WTC11 (cell line): ENCODE measurements around the gene PELI3. TPM values are rescaled to one million over a fixed set of nuclear protein-coding genes. Genes with fewer than 3 reads are reported as not detected.

Source experiments
- ATAC-seq: fragments of 200-7000 bp; cut with Tn5 transposase; 2 replicates; pipeline ENCODE4 v1.10.0; 2021; ENCODE audit warnings: mild to moderate bottlenecking, moderate library complexity
- Bru-seq: library from RNA; stranded (reverse); fragments of 400-500 nt; gene quantifications from one replicate; lab custom pipeline; 2021; lab: Mats Ljungman, UMichigan
- CTCF ChIA-PET: fragments of 300-600 bp; sonication (Branson Sonifier 250); formaldehyde crosslinking; loops from one replicate; lab custom pipeline; 2021; ENCODE audit warnings: antibody characterized with exemption; lab: Charles Lee
- POLR2A ChIA-PET: fragments of 350-600 bp; sonication (Branson Sonifier 250); formaldehyde crosslinking; loops from one replicate; lab custom pipeline; 2021; ENCODE audit warnings: antibody characterized with exemption; lab: Charles Lee
- DNase-seq: peaks from one replicate; pipeline ENCODE4 v3.0.0; 2021; ENCODE audit warnings: low spot score
- H3K27ac Mint-ChIP-seq: 2 replicates; pipeline ENCODE4 v1.8.0; 2021; ENCODE audit warnings: mixed read lengths
- H3K27me3 Mint-ChIP-seq: 2 replicates; pipeline ENCODE4 v1.8.0; 2021; ENCODE audit warnings: low read depth, mild to moderate bottlenecking, moderate library complexity, mixed read lengths
- H3K36me3 Mint-ChIP-seq: 2 replicates; pipeline ENCODE4 v1.8.0; 2021; ENCODE audit warnings: mixed read lengths
- H3K4me1 Mint-ChIP-seq: 2 replicates; pipeline ENCODE4 v1.8.0; 2022; ENCODE audit warnings: mixed read lengths
- H3K4me3 Mint-ChIP-seq: 2 replicates; pipeline ENCODE4 v1.8.0; 2021; ENCODE audit warnings: mild to moderate bottlenecking, moderate library complexity, mixed read lengths
- H3K9me3 Mint-ChIP-seq: 2 replicates; pipeline ENCODE4 v1.8.0; 2021; ENCODE audit warnings: mixed read lengths
- ARID4B ChIP-seq: sonication (generic); formaldehyde crosslinking; IDR thresholded peaks from 2 replicates; pipeline ENCODE4 v1.8.0; 2023; ENCODE audit warnings: missing genetic modification reagents, mild to moderate bottlenecking, borderline replicate concordance
- ATF3 ChIP-seq: sonication (generic); formaldehyde crosslinking; conservative IDR thresholded peaks from 2 replicates; pipeline ENCODE4 v1.8.1; 2022; ENCODE audit warnings: mild to moderate bottlenecking, missing genetic modification reagents
- E2F1 ChIP-seq: sonication (generic); formaldehyde crosslinking; IDR thresholded peaks from 2 replicates; pipeline ENCODE4 v1.8.0; 2022; ENCODE audit warnings: mild to moderate bottlenecking, missing genetic modification reagents
- ETV6 ChIP-seq: sonication (generic); formaldehyde crosslinking; IDR thresholded peaks from 2 replicates; pipeline ENCODE4 v1.8.1; 2022; ENCODE audit warnings: mild to moderate bottlenecking, missing genetic modification reagents
- FOXP1 ChIP-seq: sonication (generic); formaldehyde crosslinking; IDR thresholded peaks from 2 replicates; pipeline ENCODE4 v1.8.0; 2022; ENCODE audit warnings: missing genetic modification reagents, mild to moderate bottlenecking, moderate library complexity, borderline replicate concordance
- FOXP4 ChIP-seq: sonication (generic); formaldehyde crosslinking; IDR thresholded peaks from 2 replicates; pipeline ENCODE4 v1.8.0; 2022; ENCODE audit warnings: mild to moderate bottlenecking, missing genetic modification reagents
- IRF1 ChIP-seq: sonication (generic); formaldehyde crosslinking; IDR thresholded peaks from 2 replicates; pipeline ENCODE4 v1.8.0; 2023; ENCODE audit warnings: missing genetic modification reagents
- JAZF1 ChIP-seq: fragments of 250-450 bp; sonication (Bioruptor Pico); IDR thresholded peaks from 2 replicates; pipeline ENCODE4 v1.9.0; 2021; ENCODE audit warnings: moderate library complexity, mild to moderate bottlenecking, inconsistent platforms
- JUN ChIP-seq: sonication (generic); formaldehyde crosslinking; IDR thresholded peaks from 2 replicates; pipeline ENCODE4 v1.8.0; 2023; ENCODE audit warnings: mild to moderate bottlenecking, missing genetic modification reagents
- MAX ChIP-seq: sonication (generic); formaldehyde crosslinking; IDR thresholded peaks from 2 replicates; pipeline ENCODE4 v1.8.0; 2022; ENCODE audit warnings: mild to moderate bottlenecking, missing genetic modification reagents
- MYBL2 ChIP-seq: sonication (generic); formaldehyde crosslinking; IDR thresholded peaks from 2 replicates; pipeline ENCODE4 v1.8.1; 2023; ENCODE audit warnings: mild to moderate bottlenecking, moderate library complexity, missing genetic modification reagents
- NFYB ChIP-seq: sonication (generic); formaldehyde crosslinking; conservative IDR thresholded peaks from 2 replicates; pipeline ENCODE4 v1.8.0; 2022; ENCODE audit warnings: low read depth, missing genetic modification reagents
- NR1H2 ChIP-seq: sonication (generic); formaldehyde crosslinking; IDR thresholded peaks from 2 replicates; pipeline ENCODE4 v1.9.0; 2021; ENCODE audit warnings: mild to moderate bottlenecking, moderate library complexity, missing genetic modification reagents
- RELA ChIP-seq: sonication (generic); formaldehyde crosslinking; IDR thresholded peaks from 2 replicates; pipeline ENCODE4 v1.8.1; 2022; ENCODE audit warnings: missing genetic modification reagents, mild to moderate bottlenecking, borderline replicate concordance
- SMAD4 ChIP-seq: sonication (generic); formaldehyde crosslinking; IDR thresholded peaks from 2 replicates; pipeline ENCODE4 v1.8.0; 2022; ENCODE audit warnings: mild to moderate bottlenecking, missing genetic modification reagents
- SP1 ChIP-seq: sonication (generic); formaldehyde crosslinking; conservative IDR thresholded peaks from 2 replicates; pipeline ENCODE4 v1.8.1; 2022; ENCODE audit warnings: missing genetic modification reagents
- TCF7 ChIP-seq: sonication (generic); formaldehyde crosslinking; IDR thresholded peaks from 2 replicates; pipeline ENCODE4 v1.8.0; 2022; ENCODE audit warnings: mild to moderate bottlenecking, low read depth, missing genetic modification reagents, moderate library complexity
- TEAD1 ChIP-seq: sonication (generic); formaldehyde crosslinking; IDR thresholded peaks from 2 replicates; pipeline ENCODE4 v1.8.0; 2022; ENCODE audit warnings: mild to moderate bottlenecking, missing genetic modification reagents
- TEAD4 ChIP-seq: sonication (generic); formaldehyde crosslinking; IDR thresholded peaks from 2 replicates; pipeline ENCODE4 v1.8.0; 2022; ENCODE audit warnings: mild to moderate bottlenecking, missing genetic modification reagents
- TP53 ChIP-seq: sonication (generic); formaldehyde crosslinking; IDR thresholded peaks from 2 replicates; pipeline ENCODE4 v1.8.1; 2023; ENCODE audit warnings: mild to moderate bottlenecking, missing genetic modification reagents
- ZBTB21 ChIP-seq: sonication (generic); formaldehyde crosslinking; IDR thresholded peaks from 2 replicates; pipeline ENCODE4 v1.8.1; 2023; ENCODE audit warnings: mild to moderate bottlenecking, missing genetic modification reagents, borderline replicate concordance
- ZNF138 ChIP-seq: sonication (generic); formaldehyde crosslinking; conservative IDR thresholded peaks from 2 replicates; pipeline ENCODE4 v1.8.1; 2022; ENCODE audit warnings: mild to moderate bottlenecking, moderate library complexity, missing genetic modification reagents
- ZNF219 ChIP-seq: sonication (generic); formaldehyde crosslinking; IDR thresholded peaks from 2 replicates; pipeline ENCODE4 v1.8.0; 2023; ENCODE audit warnings: missing genetic modification reagents, mild to moderate bottlenecking, borderline replicate concordance
- long read RNA-seq, 3 experiments: library from RNA in 1 of 3; library from capped mRNA in 1 of 3; library from polyadenylated mRNA in 1 of 3; unstranded in 2 of 3; stranded (forward) in 1 of 3; transcript quantifications; one replicate each; pipeline ENCODE4 v2.0.0, GENCODE V29; 2021
- total RNA-seq: library from RNA; stranded (reverse); gene quantifications from 3 replicates; pipeline ENCODE4 v1.2.3, GENCODE V29; 2021

Gene PELI3
- total RNA-seq (6.7 to 7.8 TPM (median 6.8 TPM) in 3 replicates), Bru-seq, nascent RNA (percentile 56 among the genes with signal in this experiment)
- long read RNA-seq, experiment 1, transcript PELI3-201 (8 exons, 2,740 nt), result major isoform, 15 of 35 reads
- long read RNA-seq, experiment 1, transcript PELI3-202 (7 exons, 2,783 nt), result minor isoform, 9 of 35 reads
- long read RNA-seq, experiment 1, partial matches to known transcripts, result 4 of 35 reads
- long read RNA-seq, experiment 1, other reads (novel, unspliced or antisense), result 6 of 35 reads
- long read RNA-seq, experiment 2, partial matches to known transcripts, result 1 of 6 reads
- long read RNA-seq, experiment 2, other reads (novel, unspliced or antisense), result 4 of 6 reads
- long read RNA-seq, experiment 3, result 0 reads

- H3K9me3 Mint-ChIP-seq, result peaks cover 20% of the 10 kb centered on the region
- peak; percentile 98 for DNase-seq
- H3K27ac Mint-ChIP-seq, result peak within 1 kb of the TSS; percentile 90
- H3K4me3 Mint-ChIP-seq, result peak within 1 kb of the TSS; percentile 88
- POLR2A ChIA-PET, result interaction anchor here (0.5 to 3.5 kb wide), 12 partner anchors 14 to 1374 kb away, joined by 3 to 22 read pairs (median 4); partner anchors contain the start of genes DPP3, MALAT1, MRPL11 and RBM14
- TF ChIP-seq FOXP1 (CRISPR knock-in tag) (peak; percentile 70; the same call in 1 of the 2 replicates), JUN (CRISPR knock-in tag) (no peak), ETV6 (CRISPR knock-in tag) (peak; percentile 70; the same call in 1 of the 2 replicates), JAZF1 (CRISPR knock-in tag) (no peak), ZBTB21 (CRISPR knock-in tag) (0 out of 2 replicates have a peak, but pooled peaks have one; percentile 36), SP1 (CRISPR knock-in tag) (peak; percentile 57), SMAD4 (CRISPR knock-in tag) (no peak), FOXP4 (CRISPR knock-in tag) (no peak), MYBL2 (peak; percentile 64; the same call in 1 of the 2 replicates), ZNF219 (CRISPR knock-in tag) (0 out of 2 replicates have a peak, but pooled peaks have one; percentile 37), TEAD4 (CRISPR knock-in tag) (no peak), TP53 (CRISPR knock-in tag) (peak; percentile 43; the same call in 1 of the 2 replicates), MAX (CRISPR knock-in tag) (0 out of 2 replicates have a peak, but pooled peaks have one; percentile 26), RELA (CRISPR knock-in tag) (no peak)
- TF ChIP-seq, all 79 proteins: peak for 8
- ATAC-seq, result peak; percentile 94
- CTCF ChIA-PET, result interaction anchor here (0.5 to 3.5 kb wide), 33 partner anchors 10 to 1580 kb away, joined by 3 to 52 read pairs (median 4); partner anchors contain the start of genes CCDC87, CCS, CTSF and DPP3
- H3K4me1 Mint-ChIP-seq, result peaks cover 43% of the 10 kb centered on the region
- H3K27me3 Mint-ChIP-seq, result no peaks in the 10 kb centered on the region; the same call in 1 of the 2 replicates
- peaks cover 16% of the 10 kb centered on the region for H3K36me3 Mint-ChIP-seq
Observed at GRCh38 chr11:66466225-66467033, at the start of gene PELI3. TSS of gene PELI3 (plus strand) at chr11:66466905. CDS start at chr11:66468129, 1,224 bp downstream.

- H3K9me3 Mint-ChIP-seq, result no peaks in the 10 kb centered on the region
- ChIA-PET POLR2A (no interaction called here), CTCF (interaction anchor here (0.8 to 3.0 kb wide), 7 partner anchors 8 to 262 kb away, joined by 3 to 31 read pairs (median 4); partner anchors contain the start of genes ACTN3 and ZDHHC24)
- ATAC-seq (no peak), DNase-seq (no peak)
- peaks cover 44% of the 10 kb centered on the region for H3K27me3 Mint-ChIP-seq
- no peak overlapping the region for H3K4me3 Mint-ChIP-seq
- peaks cover 54% of the 10 kb centered on the region for H3K4me1 Mint-ChIP-seq
- no peaks in the 10 kb centered on the region for H3K36me3 Mint-ChIP-seq
- H3K27ac Mint-ChIP-seq, result no peak overlapping the region
- TF ChIP-seq E2F1 (CRISPR knock-in tag) (no peak), IRF1 (CRISPR knock-in tag) (no peak), ARID4B (no peak), TCF7 (CRISPR knock-in tag) (no peak), TEAD1 (CRISPR knock-in tag) (no peak), MAX (CRISPR knock-in tag) (no peak), ZNF138 (CRISPR knock-in tag) (no peak), ATF3 (CRISPR knock-in tag) (no peak), NR1H2 (no peak), NFYB (no peak)
Observed at GRCh38 chr11:66417000-66417399, 49.7 kb upstream of the PELI3 start.
